BLaER1 (cell line): ENCODE measurements around the gene CNOT2.

Source experiments
- H3K27ac ChIP-seq: shearing (Covaris generic); formaldehyde crosslinking; 2 replicates; pipeline ENCODE4 v1.8.1; 2022
- H3K27me3 ChIP-seq: shearing (Covaris generic); formaldehyde crosslinking; 2 replicates; pipeline ENCODE4 v1.8.1; 2022
- H3K36me3 ChIP-seq: shearing (Covaris generic); formaldehyde crosslinking; 2 replicates; pipeline ENCODE4 v1.8.1; 2022
- H3K4me1 ChIP-seq: shearing (Covaris generic); formaldehyde crosslinking; 2 replicates; pipeline ENCODE4 v1.8.1; 2022
- H3K4me2 ChIP-seq: shearing (Covaris generic); formaldehyde crosslinking; 2 replicates; pipeline ENCODE4 v1.8.1; 2022
- H3K4me3 ChIP-seq: shearing (Covaris generic); formaldehyde crosslinking; 2 replicates; pipeline ENCODE4 v1.8.1; 2022
- H3K9ac ChIP-seq: shearing (Covaris generic); formaldehyde crosslinking; 2 replicates; pipeline ENCODE4 v1.8.1; 2022
- H3K9me3 ChIP-seq: shearing (Covaris generic); formaldehyde crosslinking; 2 replicates; pipeline ENCODE4 v1.8.1; 2022
- H4K20me1 ChIP-seq: shearing (Covaris generic); formaldehyde crosslinking; 2 replicates; pipeline ENCODE4 v1.8.1; 2022
- Cebpa-rat ChIP-seq: shearing (Covaris generic); IDR thresholded peaks from 2 replicates; pipeline ENCODE4 v1.8.1; 2022

Gene CNOT2

DNA sequence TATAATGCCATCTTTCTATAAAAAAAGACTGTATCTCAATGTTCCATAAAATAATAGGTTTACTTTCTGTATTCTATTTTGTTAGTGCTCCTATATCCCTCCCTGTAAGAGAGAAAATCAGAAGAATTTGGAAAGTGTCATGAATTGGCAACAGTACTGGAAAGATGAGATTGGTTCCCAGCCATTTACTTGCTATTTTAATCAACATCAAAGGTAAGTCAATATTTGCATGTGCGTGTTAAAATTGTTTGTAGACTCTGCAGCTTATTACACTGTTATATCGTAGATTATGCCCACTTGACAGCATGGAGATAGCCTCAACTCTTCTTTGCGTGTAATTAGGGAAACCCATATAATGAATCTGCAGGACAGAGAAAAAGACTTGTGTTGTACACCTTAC is 156.9 kb downstream of the CNOT2 start:
- H3K4me2 ChIP-seq, result no peak overlapping the region
- no peak overlapping the region for H3K4me3 ChIP-seq
- no peak overlapping the region for H3K27ac ChIP-seq
- H4K20me1 ChIP-seq, result no peaks in the 10 kb centered on the region
- 0 out of 2 replicates have a peak, but pooled peaks cover 19% of the 10 kb centered on the region for H3K36me3 ChIP-seq
- H3K4me1 ChIP-seq, result no peaks in the 10 kb centered on the region
- TF ChIP-seq Cebpa-rat, result no peak
- no peak overlapping the region for H3K9ac ChIP-seq
- no peaks in the 10 kb centered on the region for H3K9me3 ChIP-seq
- no peaks in the 10 kb centered on the region for H3K27me3 ChIP-seq

GRCh38 chr12:70402597-70402996 is 159.4 kb downstream of the CNOT2 start:
- Histone ChIP-seq H3K4me1 (no peaks in the 10 kb centered on the region), H3K4me3 (no peak overlapping the region), H3K27me3 (no peaks in the 10 kb centered on the region), H4K20me1 (no peaks in the 10 kb centered on the region), H3K4me2 (no peak overlapping the region), H3K9ac (no peak overlapping the region), H3K36me3 (0 out of 2 replicates have a peak, but pooled peaks cover 19% of the 10 kb centered on the region), H3K9me3 (no peaks in the 10 kb centered on the region), H3K27ac (no peak overlapping the region)
- TF ChIP-seq Cebpa-rat, result no peak

DNA sequence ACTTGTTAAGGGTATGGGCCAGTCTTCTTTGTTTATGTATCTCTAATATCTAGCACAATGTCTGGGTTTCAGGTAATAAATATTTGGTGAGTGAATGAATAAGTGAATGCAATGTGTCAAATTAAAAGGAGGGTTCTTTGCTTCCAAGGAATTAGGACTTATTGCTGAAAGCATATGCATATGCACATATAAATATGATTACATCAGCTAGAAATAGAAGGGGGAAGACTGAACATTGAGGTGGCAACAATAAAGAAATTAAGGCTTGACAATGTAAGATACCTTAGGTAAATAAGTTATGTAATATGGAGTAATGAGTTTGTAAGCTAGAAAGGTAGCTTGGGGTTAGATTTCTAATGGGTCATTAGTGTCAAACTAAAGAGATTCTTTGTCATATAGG is 160.6 kb downstream of the CNOT2 start:
- no peak for TF ChIP-seq Cebpa-rat
- Histone ChIP-seq H3K4me1 (no peaks in the 10 kb centered on the region), H3K9ac (no peak overlapping the region), H3K36me3 (0 out of 2 replicates have a peak, but pooled peaks cover 19% of the 10 kb centered on the region), H3K4me3 (no peak overlapping the region), H3K27ac (no peak overlapping the region), H3K4me2 (no peak overlapping the region), H4K20me1 (no peaks in the 10 kb centered on the region), H3K9me3 (no peaks in the 10 kb centered on the region), H3K27me3 (no peaks in the 10 kb centered on the region)
